Psoas muscle (tissue), 8 donors: Measurements from ENCODE around the gene EVI5L. TPM values are rescaled to one million over a fixed set of nuclear protein-coding genes. Genes with fewer than 3 reads are reported as not detected.

Experiments used
- ATAC-seq, 4 donors: fragments of 200-7000 bp; cut with Tn5 transposase; one replicate each; pipeline ENCODE4 v1.9.1; 2020; ENCODE audit warnings: moderate library complexity in 3 of 4, mild to moderate bottlenecking in 2 of 4
- DNase-seq, 2 donors: peaks; one replicate each; pipeline ENCODE4 v3.0.0-alpha.2; 2020
- H3K27ac ChIP-seq: fragments of 200-600 bp; one replicate; pipeline ENCODE4 v1.8.0; 2022
- H3K27me3 ChIP-seq, 3 donors: fragments of 200-600 bp in 1 of 3; one replicate each; pipeline versions ENCODE4 v1.6.1 to v1.8.0; 2013 to 2022; ENCODE audit warnings: low read length in 2 of 3, mild to moderate bottlenecking in 2 of 3, moderate library complexity in 1 of 3; ENCODE audit not compliant: insufficient read depth in 3 of 3
- H3K36me3 ChIP-seq, 2 donors: fragments of 200-600 bp in 1 of 2; one replicate each; pipeline versions ENCODE4 v1.6.1 to v1.8.0; 2013 to 2022; ENCODE audit warnings: low read depth in 1 of 2, mild to moderate bottlenecking in 1 of 2, moderate library complexity in 1 of 2; ENCODE audit not compliant: insufficient read depth in 1 of 2
- H3K4me1 ChIP-seq: fragments of 200-600 bp; one replicate; pipeline ENCODE4 v1.8.0; 2022
- H3K4me3 ChIP-seq: fragments of 200-600 bp; one replicate; pipeline ENCODE4 v1.8.0; 2022; ENCODE audit warnings: mild to moderate bottlenecking
- H3K9me3 ChIP-seq: fragments of 200-600 bp; one replicate; pipeline ENCODE4 v1.8.0; 2022
- WGBS, 3 donors: extraction: QIAGEN DNeasy Blood & Tissue Kit; methylation state at CpG; one replicate each; pipeline versions ENCODE4 v1.1.6 to v1.1.7; 2013; 5-methylcytosine and 5-hydroxymethylcytosine counted together
- intact Hi-C, 2 donors: fragments of 100-400 bp; cut with DNase I; formaldehyde crosslinking; loops; one replicate each; pipeline versions ENCODE4 v1.11.0 to v1.14.2; 2022
- polyA plus RNA-seq, 3 donors: library from polyadenylated mRNA; stranded (reverse); fragments of 200-250 nt; gene quantifications; one replicate each; pipeline ENCODE4 v1.2.3, GENCODE V29; 2013
- total RNA-seq, 4 donors: library from RNA; stranded (reverse); fragmentation: NEBNext Ultra II Directional in 2 of 4; extraction: Animal tissue kit (Norgen Biotek cat#: 25700) in 2 of 4; gene quantifications; one replicate each; pipeline versions ENCODE4 v1.2.1 to v1.2.4, GENCODE V29; 2021 to 2023
- TF ChIP-seq, protein P1 (sequence below): fragments of 200-600 bp; IDR thresholded peaks from one replicate; pipeline ENCODE4 v1.8.0; 2022; ENCODE audit warnings: antibody characterized with exemption
- donor health status: healthy with polysubstance abuse.
- donor health status: DM: no; HTN: no; CAD: no; lungs with moderate emphysema.
- donor health status: Bipolar disorder and iron deficiency.
- donor health status: healthy.
- donor health status: DM: yes; HTN: yes; CAD: no.
- donor health status: DM: no; HTN: no; CAD: no.
- donor health status: DM: no; HTN: no; CAD: no.
- donor health status: DM: yes; HTN: yes; CAD: no.

The EVI5L gene
- total and polyA plus RNA-seq, 7 donors = 5.8 to 25.9 (median 13.9) TPM

DNA sequence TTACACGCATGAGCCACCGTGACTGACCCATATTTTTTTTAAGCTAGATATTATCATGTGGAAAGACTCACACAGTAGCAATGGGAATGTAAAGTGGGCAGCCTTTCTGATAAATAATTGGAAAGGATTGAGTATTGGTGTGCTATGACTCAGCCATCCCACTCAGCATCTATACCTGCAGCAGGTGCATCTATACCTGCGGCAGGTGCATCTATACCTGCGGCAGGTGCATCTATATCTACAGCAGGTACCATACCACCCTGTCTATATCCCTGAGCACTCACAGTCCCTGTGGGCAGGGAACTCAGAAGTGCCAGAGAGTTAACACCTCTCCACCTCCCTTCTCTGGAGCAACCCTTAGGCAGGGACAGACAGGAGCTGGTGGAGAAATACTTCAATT is 53.1 kb downstream of the EVI5L start:
- H3K4me3 ChIP-seq = no peak overlapping the region
- ATAC-seq (no peak), DNase-seq (no peak)
- TF ChIP-seq, protein P1, sequence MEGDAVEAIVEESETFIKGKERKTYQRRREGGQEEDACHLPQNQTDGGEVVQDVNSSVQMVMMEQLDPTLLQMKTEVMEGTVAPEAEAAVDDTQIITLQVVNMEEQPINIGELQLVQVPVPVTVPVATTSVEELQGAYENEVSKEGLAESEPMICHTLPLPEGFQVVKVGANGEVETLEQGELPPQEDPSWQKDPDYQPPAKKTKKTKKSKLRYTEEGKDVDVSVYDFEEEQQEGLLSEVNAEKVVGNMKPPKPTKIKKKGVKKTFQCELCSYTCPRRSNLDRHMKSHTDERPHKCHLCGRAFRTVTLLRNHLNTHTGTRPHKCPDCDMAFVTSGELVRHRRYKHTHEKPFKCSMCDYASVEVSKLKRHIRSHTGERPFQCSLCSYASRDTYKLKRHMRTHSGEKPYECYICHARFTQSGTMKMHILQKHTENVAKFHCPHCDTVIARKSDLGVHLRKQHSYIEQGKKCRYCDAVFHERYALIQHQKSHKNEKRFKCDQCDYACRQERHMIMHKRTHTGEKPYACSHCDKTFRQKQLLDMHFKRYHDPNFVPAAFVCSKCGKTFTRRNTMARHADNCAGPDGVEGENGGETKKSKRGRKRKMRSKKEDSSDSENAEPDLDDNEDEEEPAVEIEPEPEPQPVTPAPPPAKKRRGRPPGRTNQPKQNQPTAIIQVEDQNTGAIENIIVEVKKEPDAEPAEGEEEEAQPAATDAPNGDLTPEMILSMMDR = no peak
- no peaks in the 10 kb centered on the region for H3K36me3 ChIP-seq
- WGBS, 3 donors = 70 to 87% (median 71%) methylated on average over 4 of the region's 4 CpGs
- no peaks in the 10 kb centered on the region for H3K4me1 ChIP-seq
- no peak overlapping the region for H3K27ac ChIP-seq
- intact Hi-C loops = no loop called here
- peaks cover 0 to 15% (median 2%) of the 10 kb centered on the region in 3 donors for H3K27me3 ChIP-seq
- no peaks in the 10 kb centered on the region for H3K9me3 ChIP-seq

DNA sequence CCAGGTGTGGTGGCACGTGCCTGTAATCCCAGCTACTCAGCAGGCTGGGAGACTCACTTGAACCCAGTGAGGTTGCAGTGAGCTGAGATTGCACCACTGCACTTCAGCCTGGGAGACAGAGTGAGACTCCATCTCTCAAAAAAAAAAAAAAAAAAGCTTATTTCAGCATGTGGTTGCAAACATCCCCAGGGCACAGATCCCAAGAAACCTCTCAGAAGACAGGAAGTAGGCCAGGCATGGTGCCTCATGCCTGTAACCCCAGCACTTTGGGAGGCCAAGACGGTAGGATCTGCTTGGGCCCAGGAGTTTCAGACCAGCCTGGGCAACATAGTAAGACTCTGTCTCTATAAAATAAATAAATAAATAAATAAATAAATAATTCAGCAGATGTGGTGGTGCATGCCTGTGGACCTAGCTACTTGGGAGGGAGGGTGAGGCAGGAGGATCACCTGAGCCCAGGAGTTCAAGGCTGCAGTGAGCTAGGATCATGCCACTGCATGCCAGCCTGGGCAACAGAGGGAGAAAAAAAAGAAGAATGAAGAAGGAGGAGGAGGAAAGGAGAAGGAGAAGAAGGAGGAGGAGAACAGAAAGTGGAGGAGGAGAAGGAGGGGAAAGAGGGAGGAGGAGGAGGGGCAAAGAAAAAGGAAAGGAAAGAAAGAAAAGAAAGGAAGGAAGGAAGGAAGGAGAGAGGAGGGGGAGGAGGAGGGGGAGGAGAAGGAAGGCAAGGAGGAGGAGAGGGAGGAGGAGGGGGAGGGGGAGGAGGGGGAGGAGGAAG is 54.0 kb downstream of the EVI5L start:
- peaks cover 0 to 23% (median 2%) of the 10 kb centered on the region in 3 donors for H3K27me3 ChIP-seq
- WGBS, 3 donors = 80 to 82% (median 80%) methylated on average over 2 of the region's 2 CpGs
- no peaks in the 10 kb centered on the region for H3K4me1 ChIP-seq
- no peaks in the 10 kb centered on the region for H3K36me3 ChIP-seq
- H3K27ac ChIP-seq = no peak overlapping the region
- TF ChIP-seq, protein P1 = no peak
- no peak overlapping the region for H3K4me3 ChIP-seq
- no peak for ATAC-seq
- DNase-seq = no peak
- intact Hi-C loops = no loop called here
- no peaks in the 10 kb centered on the region for H3K9me3 ChIP-seq

DNA sequence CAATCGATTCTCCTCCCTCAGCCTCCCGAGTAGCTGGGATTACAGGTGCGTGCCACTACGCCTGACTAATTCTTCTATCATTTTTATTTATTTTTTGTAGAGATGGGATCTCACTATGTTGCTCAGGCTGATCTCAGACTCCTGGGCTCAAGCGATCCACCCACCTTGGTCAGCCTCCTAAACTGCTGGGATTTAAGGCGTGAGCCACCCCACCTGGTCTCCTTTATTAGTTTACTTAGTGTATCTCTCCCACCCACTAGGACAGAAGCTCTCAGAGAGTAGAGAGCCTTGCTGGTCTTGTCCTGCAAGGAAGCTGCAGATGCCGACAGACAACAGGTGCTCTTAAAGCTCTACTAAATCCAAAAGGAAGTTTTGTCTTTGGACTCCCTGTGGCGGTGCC is 55.8 kb downstream of the EVI5L start:
- Histone ChIP-seq H3K9me3 (no peaks in the 10 kb centered on the region), H3K4me3 (no peak overlapping the region), H3K36me3 (no peaks in the 10 kb centered on the region), H3K27me3 (peaks cover 0 to 34% (median 0%) of the 10 kb centered on the region in 3 donors), H3K4me1 (no peaks in the 10 kb centered on the region), H3K27ac (no peak overlapping the region)
- DNase-seq (no peak), ATAC-seq (no peak)
- TF ChIP-seq, protein P1 = no peak
- intact Hi-C loops = no loop called here
- WGBS, 3 donors = 72 to 79% (median 73%) methylated on average over 8 of the region's 8 CpGs

DNA sequence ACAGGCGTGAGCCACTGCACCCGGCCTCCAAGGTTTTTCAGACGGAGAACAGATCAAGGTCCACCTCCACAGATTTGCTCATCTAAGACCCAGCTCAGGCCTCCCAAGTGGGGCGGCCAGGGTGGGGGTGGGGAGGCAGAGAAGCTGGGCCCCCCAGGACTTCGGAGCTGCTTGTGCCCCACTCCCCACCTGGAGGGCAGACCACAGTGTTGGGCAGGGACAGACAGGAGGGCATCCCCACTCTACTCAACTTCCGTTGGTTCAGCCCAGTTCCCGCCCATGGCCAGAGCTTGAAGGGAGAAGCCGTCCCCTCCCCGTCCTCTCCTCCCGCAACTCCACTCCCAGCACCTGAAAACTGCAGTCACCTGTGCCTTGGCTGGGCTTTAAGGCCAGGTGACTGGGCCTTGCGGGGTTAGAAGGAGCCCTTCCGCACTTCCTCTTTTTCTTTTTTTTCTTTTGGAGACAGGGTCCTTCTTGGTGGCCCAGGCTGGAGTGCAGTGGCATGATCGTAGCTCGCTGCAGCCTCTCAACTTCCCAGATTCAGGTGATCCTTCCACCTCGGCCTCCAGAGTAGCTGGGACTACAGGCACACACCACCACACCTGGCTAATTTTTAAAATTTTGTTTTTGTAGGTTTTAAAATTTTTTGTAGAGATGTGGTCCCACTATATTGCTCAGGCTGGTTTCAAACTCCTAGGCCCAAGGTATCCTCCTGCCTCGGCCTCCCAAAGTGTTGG is 57.6 kb downstream of the EVI5L start:
- Histone ChIP-seq H3K4me3 (no peak overlapping the region), H3K36me3 (no peaks in the 10 kb centered on the region), H3K4me1 (no peaks in the 10 kb centered on the region), H3K27ac (no peak overlapping the region), H3K9me3 (no peaks in the 10 kb centered on the region), H3K27me3 (peaks cover 0 to 30% (median 0%) of the 10 kb centered on the region in 3 donors)
- intact Hi-C loops = no loop called here
- DNase-seq (no peak), ATAC-seq (no peak)
- TF ChIP-seq, protein P1 = no peak
- WGBS, 3 donors = 80 to 86% (median 85%) methylated on average over 16 of the region's 16 CpGs
